ENCODE measurements around the gene STK38L.

STK38L gene

DNA sequence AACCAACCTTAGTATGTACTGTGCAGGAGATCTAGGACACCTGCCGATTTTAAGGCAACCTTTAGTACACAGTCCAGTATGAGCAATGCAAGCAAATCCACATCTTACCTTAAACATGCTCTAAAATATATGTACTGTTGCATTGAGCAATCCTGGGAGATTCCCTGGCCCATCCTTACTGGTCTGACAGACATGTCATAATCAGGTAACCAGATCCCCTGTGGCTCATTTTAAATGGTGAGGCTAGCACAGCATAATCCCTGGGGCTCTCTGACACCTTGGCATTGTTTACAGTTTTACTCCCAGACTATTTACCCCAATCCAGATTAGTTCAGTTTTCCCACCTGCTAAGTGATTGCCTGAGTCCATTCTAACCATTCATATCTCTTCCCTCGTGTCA is 103.7 kb downstream of the STK38L start:
- DNase-seq (ENCODE audit: low spot score) = no peak

DNA sequence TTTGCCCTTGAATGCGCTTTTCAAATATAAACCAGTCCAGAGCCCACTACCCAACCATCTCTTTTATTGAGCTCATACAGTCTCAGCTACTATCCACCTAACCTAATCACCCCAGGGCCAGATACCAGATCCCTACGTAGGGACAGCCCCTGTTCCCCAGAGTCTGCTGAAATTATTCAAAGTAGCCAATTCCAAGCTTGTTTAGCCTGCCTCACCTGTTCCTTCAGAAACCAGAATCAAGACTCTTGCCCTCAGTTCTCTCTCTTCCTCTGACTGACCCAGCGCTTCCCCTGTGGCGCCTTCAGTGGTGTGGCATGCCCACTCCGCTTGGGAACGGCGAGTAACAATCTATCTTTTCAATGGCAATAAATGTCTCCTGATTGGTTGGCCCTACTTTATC is 107.4 kb downstream of the STK38L start:
- no peak for DNase-seq (ENCODE audit: low spot score)

DNA sequence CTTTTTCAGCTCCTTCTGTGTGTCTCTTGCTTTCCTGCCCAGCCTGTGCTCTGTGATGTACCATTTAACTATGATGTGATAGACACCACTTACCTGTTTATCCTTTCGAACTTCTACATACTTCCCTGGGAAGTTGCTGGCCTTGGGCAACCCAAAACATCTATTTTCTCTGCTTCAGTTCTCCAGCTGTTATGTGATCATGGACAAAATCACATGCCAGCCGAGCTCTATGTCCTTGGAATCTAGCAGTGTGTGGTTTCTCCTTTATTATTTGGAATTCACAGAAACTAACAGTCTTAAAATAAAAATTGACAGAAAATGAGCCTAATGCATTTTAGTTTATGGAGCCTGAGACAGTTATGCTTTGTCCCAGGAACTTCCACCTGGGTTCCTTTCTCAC is 111.4 kb downstream of the STK38L start:
- DNase-seq (ENCODE audit: low spot score) = no peak

DNA sequence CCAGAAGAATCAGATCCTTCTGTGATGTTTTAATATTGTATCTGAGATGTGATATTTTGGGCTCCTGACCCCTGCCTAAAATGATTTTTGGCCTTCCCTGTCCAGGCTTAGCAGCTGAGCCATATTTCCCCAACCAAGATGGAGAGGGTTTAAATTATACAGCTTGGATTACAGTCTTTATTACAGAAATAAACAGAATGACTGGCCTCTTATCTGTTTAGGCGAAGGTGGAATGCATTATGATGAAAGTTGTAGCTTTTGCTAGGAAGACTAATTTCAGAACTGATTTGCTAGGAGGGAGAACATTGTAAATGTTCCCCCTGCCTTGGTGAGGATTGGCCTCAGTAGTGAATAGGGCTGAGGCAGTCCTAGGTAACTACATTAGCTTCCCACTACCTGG is 111.9 kb downstream of the STK38L start:
- no peak for DNase-seq (ENCODE audit: low spot score)

DNA sequence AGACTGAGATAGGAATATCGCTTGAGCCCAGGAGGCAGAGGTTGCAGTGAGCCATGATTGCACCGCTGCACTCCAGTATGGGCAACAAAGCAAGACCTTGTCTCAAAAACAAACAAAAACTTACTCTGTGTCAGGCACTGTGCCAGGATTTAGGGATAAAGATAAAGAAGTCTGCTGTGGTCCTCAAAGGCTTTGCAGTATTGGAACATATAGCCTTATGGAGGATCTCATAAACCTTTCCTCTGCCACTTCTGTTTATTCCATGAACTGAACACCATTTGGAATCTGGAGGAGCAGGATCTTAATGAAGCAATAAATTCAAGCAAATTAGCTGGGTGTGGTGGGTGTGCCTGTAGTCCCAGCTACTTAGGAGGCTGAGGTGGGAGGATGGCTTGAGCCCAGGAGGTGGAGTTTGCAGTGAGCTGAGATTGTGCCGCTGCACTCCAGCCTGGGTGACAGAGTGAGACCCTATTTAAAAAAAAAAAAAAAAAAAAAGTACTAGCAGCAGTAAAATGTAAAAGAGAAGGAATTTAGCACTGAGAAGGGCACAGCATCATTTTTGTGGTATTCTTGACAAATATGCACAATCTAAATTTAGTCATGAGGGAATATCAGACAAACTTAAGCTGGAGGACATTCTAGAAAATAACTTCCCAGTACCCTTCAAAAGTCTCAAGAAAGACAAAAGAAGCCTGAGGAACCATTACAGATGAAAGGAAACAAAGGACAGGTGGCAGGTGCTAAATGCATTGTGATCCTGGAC is 115.7 kb downstream of the STK38L start:
- DNase-seq (ENCODE audit: low spot score) = no peak

DNA sequence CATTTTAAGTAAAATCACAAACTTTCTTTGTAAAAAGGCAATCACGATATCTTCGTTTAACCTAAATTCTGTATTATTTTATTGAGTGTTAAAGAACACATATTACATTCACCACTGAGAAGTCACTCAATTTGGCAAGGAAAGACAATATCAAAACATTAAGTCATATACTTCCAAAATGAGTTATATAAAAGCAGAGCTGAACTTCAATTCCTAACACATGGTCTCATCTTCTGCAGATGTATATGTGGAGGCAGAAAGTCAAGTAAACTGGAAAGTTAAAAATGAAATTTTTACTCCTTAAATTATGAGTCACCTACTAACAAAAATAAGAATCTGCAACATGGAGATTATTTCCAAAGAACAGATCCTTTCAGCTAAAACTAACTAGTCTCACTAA is 117.3 kb downstream of the STK38L start:
- DNase-seq (ENCODE audit: low spot score) = no peak

DNA sequence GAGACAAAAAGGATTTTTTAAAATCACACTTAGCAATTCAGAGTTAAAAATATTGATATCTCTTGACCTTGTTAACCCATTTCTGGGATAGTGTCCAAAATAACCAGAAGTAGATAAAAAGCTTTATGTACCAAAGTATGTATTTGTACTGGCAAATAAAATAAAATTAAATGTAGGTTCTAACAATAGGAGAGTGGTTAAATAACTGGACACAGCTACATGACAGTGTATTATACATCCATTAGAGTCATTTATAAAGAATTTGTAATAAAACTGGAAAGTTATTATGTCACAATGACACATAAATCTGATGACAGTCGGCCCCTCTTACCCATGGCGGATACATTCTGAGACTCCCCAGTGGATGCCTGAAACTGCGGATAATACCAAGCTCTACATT is 122.5 kb downstream of the STK38L start:
- DNase-seq (ENCODE audit: low spot score) = no peak

DNA sequence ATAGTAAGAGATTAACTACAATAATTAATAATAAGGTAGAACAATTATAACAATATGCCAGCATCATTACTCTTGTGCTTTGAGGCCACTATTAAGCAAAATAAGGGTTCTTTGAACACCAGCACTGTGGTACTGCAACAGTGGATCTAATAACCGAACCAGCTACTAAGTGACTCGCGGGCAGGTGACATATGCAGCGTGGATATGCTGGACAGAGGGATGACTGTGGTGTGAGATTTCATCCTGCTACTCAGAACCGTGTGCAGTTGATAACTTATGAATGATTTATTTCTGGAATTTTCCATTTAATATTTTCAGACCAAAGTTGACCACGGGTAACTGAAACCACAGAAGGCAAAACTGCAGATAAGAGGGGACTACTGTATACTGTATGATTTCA is 123.0 kb downstream of the STK38L start:
- DNase-seq (ENCODE audit: low spot score) = peak; percentile 54
